ENCODE measurements around the gene SART1. TPM values are rescaled to one million over a fixed set of nuclear protein-coding genes. Genes with fewer than 3 reads are reported as not detected.
A peak's percentile ranks its signal among the peaks of the same experiment; 100 is the strongest.
"Not testable (repeated sequence)": the region's sequence is repeated elsewhere in the genome, so short reads cannot be mapped to it uniquely, and the experiment has no call there.

SART1 gene
- total RNA-seq, 4 donors from 2014 or later: 49.6 to 73.7 (median 62.3) TPM

GRCh38 chr11:66020212-66020611 is 58.7 kb downstream of the SART1 start:
- TF ChIP-seq EP300 (IDR thresholded peaks at IDR 0.05): no peak
- TF ChIP-seq POLR2A (IDR thresholded peaks at IDR 0.05): no peak
- TF ChIP-seq CTCF (IDR thresholded peaks at IDR 0.05): no peak
- Histone ChIP-seq H3K27ac (no peak overlapping the region), H3K4me1 (peaks cover 0 to 13% (median 1%) of the 10 kb centered on the region in 4 donors), H3K9me3 (no peaks in the 10 kb centered on the region), H3K36me3 (no peaks in the 10 kb centered on the region), H3K4me3 (no peak overlapping the region), H3K27me3 (no peaks in the 10 kb centered on the region)
- WGBS, 2 donors: 72 to 74% methylated on average over 8 of the region's 8 CpGs
- DNase-seq (ENCODE audit: low spot score in 2 of 2): no peak

GRCh38 chr11:66020618-66021357 is 59.3 kb downstream of the SART1 start:
- H3K9me3 ChIP-seq: no peaks in the 10 kb centered on the region
- no peak overlapping the region for H3K27ac ChIP-seq
- H3K36me3 ChIP-seq: no peaks in the 10 kb centered on the region
- TF ChIP-seq EP300 (IDR thresholded peaks at IDR 0.05) (no peak), POLR2A (IDR thresholded peaks at IDR 0.05) (no peak), CTCF (IDR thresholded peaks at IDR 0.05) (no peak)
- 76 to 83% methylated on average over 22 to 23 of the region's 25 CpGs for WGBS, 2 donors
- no peak overlapping the region for H3K4me3 ChIP-seq
- DNase-seq (ENCODE audit: low spot score in 2 of 2): no peak
- H3K4me1 ChIP-seq: peaks cover 0 to 13% (median 1%) of the 10 kb centered on the region in 4 donors
- H3K27me3 ChIP-seq: no peaks in the 10 kb centered on the region

- no peaks in the 10 kb centered on the region for H3K9me3 ChIP-seq
- H3K4me1 ChIP-seq: peaks cover 0 to 13% (median 1%) of the 10 kb centered on the region in 4 donors
- no peaks in the 10 kb centered on the region for H3K27me3 ChIP-seq
- no peak overlapping the region for H3K4me3 ChIP-seq
- no peak overlapping the region for H3K27ac ChIP-seq
- peak; percentile 49 to 69 for DNase-seq (ENCODE audit: low spot score in 2 of 2)
- TF ChIP-seq CTCF (IDR thresholded peaks at IDR 0.05) (peak; percentile 90 to 95 (median 91)), EP300 (IDR thresholded peaks at IDR 0.05) (no peak), POLR2A (IDR thresholded peaks at IDR 0.05) (no peak)
- H3K36me3 ChIP-seq: no peaks in the 10 kb centered on the region
- WGBS, 2 donors: 19 to 24% methylated on average over 42 to 45 of the region's 46 CpGs
Measured at GRCh38 chr11:66022401-66023185, 61.1 kb downstream of the SART1 start.

- H3K27ac ChIP-seq; H3K4me3 ChIP-seq; H3K27me3 ChIP-seq; H3K36me3 ChIP-seq; DNase-seq (ENCODE audit: low spot score in 2 of 2); H3K9me3 ChIP-seq: not testable (repeated sequence)
- peaks cover 0 to 13% (median 1%) of the 10 kb centered on the region in 4 donors for H3K4me1 ChIP-seq
- 87 to 92% methylated on average over 5 of the region's 5 CpGs for WGBS, 2 donors
Measured at GRCh38 chr11:66023186-66023440, 61.6 kb downstream of the SART1 start.

GRCh38 chr11:66026017-66026529 is 64.5 kb downstream of the SART1 start, which contains the start of gene CATSPER1:
CATSPER1 (minus strand) TSS chr11:66026479; CDS start chr11:66026379, 100 bp downstream.
- TF ChIP-seq CTCF (IDR thresholded peaks at IDR 0.05): no peak
- TF ChIP-seq POLR2A (IDR thresholded peaks at IDR 0.05): no peak
- TF ChIP-seq EP300 (IDR thresholded peaks at IDR 0.05): no peak

More at GRCh38 chr11:66026017-66026529, 64.5 kb downstream of the SART1 start, which contains the start of gene CATSPER1:
- Histone ChIP-seq H3K27ac (no peak within 1 kb of the TSS), H3K36me3 (no peaks in the 10 kb centered on the region), H3K9me3 (no peaks in the 10 kb centered on the region), H3K27me3 (no peaks in the 10 kb centered on the region), H3K4me1 (peaks cover 0 to 12% (median 1%) of the 10 kb centered on the region in 4 donors), H3K4me3 (no peak within 1 kb of the TSS)
- WGBS, 2 donors: 91 to 92% methylated on average over 18 of the region's 18 CpGs
- DNase-seq (ENCODE audit: low spot score in 2 of 2): no peak

Other genes with a start within 250 kb of the SART1 start
- gene KAT5, start 249.5 kb upstream of the SART1 start, total RNA-seq: 100 to 1,000 TPM in 1 of 4 donors, 10 to 100 TPM in 3; 68.1 to 118 (median 92.3) TPM
- gene RNASEH2C, start 240.9 kb upstream of the SART1 start, total RNA-seq: 100 to 1,000 TPM; 142 to 197 (median 152) TPM
- gene AP5B1, start 180.8 kb upstream of the SART1 start, total RNA-seq: 10 to 100 TPM; 12.7 to 27.5 (median 18.8) TPM
- not detected for gene OVOL1, start 174.7 kb upstream of the SART1 start, total RNA-seq
- gene SNX32, start 127.8 kb upstream of the SART1 start, total RNA-seq: 1 to 10 TPM in 2 of 4 donors, under 1 TPM in 1, not detected in 1; 0.78 to 2.5 (median 1.5) TPM
- gene CFL1, start 103.6 kb upstream of the SART1 start, total RNA-seq: 100 to 1,000 TPM; 461 to 881 (median 580) TPM
- 10 to 100 TPM; 54.0 to 83.1 (median 68.3) TPM for gene MUS81, start 101.3 kb upstream of the SART1 start, total RNA-seq
- gene EFEMP2, start 88.9 kb upstream of the SART1 start, total RNA-seq: 10 to 100 TPM; 59.2 to 92.7 (median 82.0) TPM
- 1 to 10 TPM in 2 of 4 donors, not detected in 2; 1.5 to 3.1 TPM for gene CTSW, start 81.9 kb upstream of the SART1 start, total RNA-seq
- gene FIBP, start 73.3 kb upstream of the SART1 start, total RNA-seq: 10 to 100 TPM; 53.6 to 73.2 (median 63.7) TPM
- gene CCDC85B, start 71.1 kb upstream of the SART1 start, total RNA-seq: 100 to 1,000 TPM in 2 of 4 donors, 10 to 100 TPM in 2; 73.0 to 108 (median 89.4) TPM
- gene FOSL1, start 61.3 kb upstream of the SART1 start, total RNA-seq: 1 to 10 TPM in 3 of 4 donors, not detected in 1; 1.3 to 3.3 (median 1.4) TPM
- 10 to 100 TPM; 14.7 to 30.4 (median 21.7) TPM for gene C11orf68, start 42.7 kb upstream of the SART1 start, total RNA-seq
- 100 to 1,000 TPM in 2 of 4 donors, 10 to 100 TPM in 2; 64.5 to 134 (median 93.3) TPM for gene DRAP1, start 42.3 kb upstream of the SART1 start, total RNA-seq
- gene TSGA10IP, start 16.3 kb upstream of the SART1 start, total RNA-seq: not detected
- 10 to 100 TPM; 27.0 to 40.6 (median 29.5) TPM for gene EIF1AD, start 40.4 kb downstream of the SART1 start, total RNA-seq
- 10 to 100 TPM; 23.9 to 68.9 (median 51.0) TPM for gene BANF1, start 40.8 kb downstream of the SART1 start, total RNA-seq
- gene CST6, start 50.3 kb downstream of the SART1 start, total RNA-seq: 1 to 10 TPM in 1 of 4 donors, not detected in 3; 1.2 TPM
- gene CATSPER1, start 64.7 kb downstream of the SART1 start, total RNA-seq: under 1 TPM in 1 of 4 donors, not detected in 3; 0.87 TPM
- gene GAL3ST3, start 87.4 kb downstream of the SART1 start, total RNA-seq: not detected
- 100 to 1,000 TPM; 148 to 216 (median 156) TPM for gene SF3B2, start 90.6 kb downstream of the SART1 start, total RNA-seq
- 10 to 100 TPM; 32.0 to 62.7 (median 51.8) TPM for gene PACS1, start 108.5 kb downstream of the SART1 start, total RNA-seq

Measured in tibial nerve (tissue), 4 donors.